Suprapubic skin (tissue), 4 donors: ENCODE data around the gene CCR8. TPM values are rescaled to one million over a fixed set of nuclear protein-coding genes. Genes with fewer than 3 reads are reported as not detected.

ENCODE experiments used
- DNase-seq, 2 donors: peaks; one replicate each; pipeline ENCODE4 v3.0.0-alpha.2; 2019; ENCODE audit warnings: low spot score in 2 of 2
- H3K27ac ChIP-seq: fragments of 200-600 bp; sonication (generic); one replicate; pipeline ENCODE4 v1.5.1; 2019
- H3K27me3 ChIP-seq: fragments of 200-600 bp; sonication (generic); one replicate; pipeline ENCODE4 v1.5.1; 2019
- H3K36me3 ChIP-seq: fragments of 200-600 bp; sonication (generic); one replicate; pipeline ENCODE4 v1.5.1; 2019
- H3K4me1 ChIP-seq: fragments of 200-600 bp; sonication (generic); one replicate; pipeline ENCODE4 v1.5.1; 2019
- H3K4me3 ChIP-seq: fragments of 200-600 bp; sonication (generic); one replicate; pipeline ENCODE4 v1.5.1; 2019; ENCODE audit warnings: mild to moderate bottlenecking
- H3K9me3 ChIP-seq: fragments of 200-600 bp; sonication (generic); one replicate; pipeline ENCODE4 v1.5.1; 2019
- EP300 ChIP-seq: sonication (generic); formaldehyde crosslinking; IDR thresholded peaks from one replicate; pipeline ENCODE4 v1.6.1; 2017; ENCODE audit warnings: antibody characterized with exemption
- POLR2A ChIP-seq, 2 donors: fragments of 450-650 bp; IDR thresholded peaks; one replicate each; pipeline ENCODE4 v1.6.1; 2017; ENCODE audit warnings: antibody characterized with exemption in 2 of 2, mild to moderate bottlenecking in 2 of 2, moderate library complexity in 2 of 2
- POLR2AphosphoS5 ChIP-seq, 3 donors: sonication (generic); formaldehyde crosslinking; IDR thresholded peaks; one replicate each; pipeline ENCODE4 v1.6.1; 2017; ENCODE audit warnings: antibody characterized with exemption in 3 of 3
- WGBS: methylation state at CpG from one replicate; pipeline ENCODE4 v1.1.5; 2018; 5-methylcytosine and 5-hydroxymethylcytosine counted together
- total RNA-seq, 4 donors: library from RNA; depleted of rRNA; stranded (reverse); fragments of >200 nt; gene quantifications; one replicate each; pipeline ENCODE4 v1.1.0, GENCODE V29; 2016
- TF ChIP-seq, protein P1 (sequence below), 2 donors: fragments of 200-600 bp in 1 of 2; fragments of 450-650 bp in 1 of 2; sonication (generic) in 1 of 2; IDR thresholded peaks; one replicate each; pipeline ENCODE4 v1.5.1; 2016 to 2019; ENCODE audit warnings: antibody characterized with exemption in 2 of 2, mild to moderate bottlenecking in 1 of 2, moderate library complexity in 1 of 2

The CCR8 gene
- total RNA-seq, 4 donors from 2014 or later: not detected

DNA sequence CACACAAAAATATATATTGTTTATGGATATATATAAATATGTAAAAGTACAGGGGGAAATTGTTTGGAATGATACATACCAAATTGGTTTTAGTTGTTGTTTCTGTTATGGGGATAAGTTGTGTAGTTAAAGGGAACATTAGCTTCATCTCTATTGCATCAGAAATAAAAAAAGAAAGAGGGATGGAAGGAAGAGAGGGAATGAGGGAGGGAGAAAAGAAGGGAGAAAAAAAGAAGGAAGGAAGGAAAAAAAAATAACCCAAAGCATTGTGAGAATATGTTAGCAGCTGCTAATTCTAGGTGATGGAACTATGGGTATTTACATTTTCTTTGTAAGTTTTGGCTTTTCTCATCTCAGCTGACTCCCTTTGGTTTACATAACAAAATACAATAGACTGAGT lies 1.3 kb downstream of the CCR8 start:
- Histone ChIP-seq H3K9me3 (no peaks in the 10 kb centered on the region), H3K36me3 (no peaks in the 10 kb centered on the region), H3K4me3 (no peak overlapping the region), H3K4me1 (no peaks in the 10 kb centered on the region), H3K27me3 (no peaks in the 10 kb centered on the region), H3K27ac (no peak overlapping the region)
- TF ChIP-seq EP300 (no peak), POLR2A (IDR thresholded peaks at IDR 0.05) (no peak)
- TF ChIP-seq, protein P1, sequence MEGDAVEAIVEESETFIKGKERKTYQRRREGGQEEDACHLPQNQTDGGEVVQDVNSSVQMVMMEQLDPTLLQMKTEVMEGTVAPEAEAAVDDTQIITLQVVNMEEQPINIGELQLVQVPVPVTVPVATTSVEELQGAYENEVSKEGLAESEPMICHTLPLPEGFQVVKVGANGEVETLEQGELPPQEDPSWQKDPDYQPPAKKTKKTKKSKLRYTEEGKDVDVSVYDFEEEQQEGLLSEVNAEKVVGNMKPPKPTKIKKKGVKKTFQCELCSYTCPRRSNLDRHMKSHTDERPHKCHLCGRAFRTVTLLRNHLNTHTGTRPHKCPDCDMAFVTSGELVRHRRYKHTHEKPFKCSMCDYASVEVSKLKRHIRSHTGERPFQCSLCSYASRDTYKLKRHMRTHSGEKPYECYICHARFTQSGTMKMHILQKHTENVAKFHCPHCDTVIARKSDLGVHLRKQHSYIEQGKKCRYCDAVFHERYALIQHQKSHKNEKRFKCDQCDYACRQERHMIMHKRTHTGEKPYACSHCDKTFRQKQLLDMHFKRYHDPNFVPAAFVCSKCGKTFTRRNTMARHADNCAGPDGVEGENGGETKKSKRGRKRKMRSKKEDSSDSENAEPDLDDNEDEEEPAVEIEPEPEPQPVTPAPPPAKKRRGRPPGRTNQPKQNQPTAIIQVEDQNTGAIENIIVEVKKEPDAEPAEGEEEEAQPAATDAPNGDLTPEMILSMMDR (IDR thresholded peaks at IDR 0.05): no peak
- no peak for DNase-seq

GRCh38 chr3:39332525-39332924 lies 3.0 kb downstream of the CCR8 start:
- 95% methylated on average over 4 of the region's 4 CpGs for WGBS
- H3K4me3 ChIP-seq: no peak overlapping the region
- H3K27me3 ChIP-seq: no peaks in the 10 kb centered on the region
- no peak for TF ChIP-seq POLR2A (IDR thresholded peaks at IDR 0.05)
- TF ChIP-seq POLR2AphosphoS5 (IDR thresholded peaks at IDR 0.05): no peak
- no peak for TF ChIP-seq EP300
- TF ChIP-seq, protein P1 (IDR thresholded peaks at IDR 0.05): no peak
- no peaks in the 10 kb centered on the region for H3K9me3 ChIP-seq
- no peak for DNase-seq
- no peaks in the 10 kb centered on the region for H3K36me3 ChIP-seq
- H3K27ac ChIP-seq: no peak overlapping the region
- H3K4me1 ChIP-seq: no peaks in the 10 kb centered on the region

GRCh38 chr3:39333607-39334006 lies 4.1 kb downstream of the CCR8 start:
- TF ChIP-seq POLR2A (IDR thresholded peaks at IDR 0.05): no peak
- TF ChIP-seq POLR2AphosphoS5 (IDR thresholded peaks at IDR 0.05): no peak
- TF ChIP-seq EP300: no peak
- TF ChIP-seq, protein P1 (IDR thresholded peaks at IDR 0.05): no peak
- no peak overlapping the region for H3K27ac ChIP-seq
- no peak overlapping the region for H3K4me3 ChIP-seq
- no peaks in the 10 kb centered on the region for H3K4me1 ChIP-seq
- no peaks in the 10 kb centered on the region for H3K27me3 ChIP-seq
- H3K36me3 ChIP-seq: no peaks in the 10 kb centered on the region
- no peaks in the 10 kb centered on the region for H3K9me3 ChIP-seq
- DNase-seq: no peak

GRCh38 chr3:39334205-39334604 lies 4.7 kb downstream of the CCR8 start:
- WGBS: 83% methylated on average over 4 of the region's 4 CpGs
- Histone ChIP-seq H3K4me1 (no peaks in the 10 kb centered on the region), H3K9me3 (no peaks in the 10 kb centered on the region), H3K27me3 (no peaks in the 10 kb centered on the region), H3K27ac (no peak overlapping the region), H3K36me3 (no peaks in the 10 kb centered on the region), H3K4me3 (no peak overlapping the region)
- TF ChIP-seq, protein P1 (IDR thresholded peaks at IDR 0.05): no peak
- TF ChIP-seq POLR2A (IDR thresholded peaks at IDR 0.05) (no peak), EP300 (no peak), POLR2AphosphoS5 (IDR thresholded peaks at IDR 0.05) (no peak)
- DNase-seq: no peak

GRCh38 chr3:39338201-39338600 lies 8.7 kb downstream of the CCR8 start:
- H3K27ac ChIP-seq: no peak overlapping the region
- H3K4me1 ChIP-seq: no peaks in the 10 kb centered on the region
- H3K27me3 ChIP-seq: no peaks in the 10 kb centered on the region
- H3K36me3 ChIP-seq: no peaks in the 10 kb centered on the region
- no peaks in the 10 kb centered on the region for H3K9me3 ChIP-seq
- 89% methylated on average over 1 of the region's 1 CpG for WGBS
- TF ChIP-seq EP300: no peak
- TF ChIP-seq POLR2A (IDR thresholded peaks at IDR 0.05): no peak
- no peak for TF ChIP-seq POLR2AphosphoS5 (IDR thresholded peaks at IDR 0.05)
- TF ChIP-seq, protein P1 (IDR thresholded peaks at IDR 0.05): no peak
- no peak overlapping the region for H3K4me3 ChIP-seq
- DNase-seq: no peak
